CD4-positive, CD25-positive, alpha-beta regulatory T cell (primary cell): Measurements from ENCODE around the gene ZNF662. TPM values are rescaled to one million over a fixed set of nuclear protein-coding genes. Genes with fewer than 3 reads are reported as not detected.

Experiments
- ATAC-seq, 2 donors: fragments of 150-1000 bp; cut with Tn5 transposase; one replicate each; pipeline ENCODE4 v1.10.0; 2021; ENCODE audit warnings: low read depth in 2 of 2, moderate number of reproducible peaks in 2 of 2, moderate library complexity in 1 of 2
- DNase-seq, 3 donors: peaks; one replicate each; pipeline versions ENCODE4 v3.0.0 to v3.0.0-alpha.2; 2012 to 2022; ENCODE audit warnings: mixed read lengths in 1 of 3
- H3K27ac ChIP-seq: one replicate; pipeline ENCODE4 v1.7.0; 2013; ENCODE audit warnings: mild to moderate bottlenecking, low read length; ENCODE audit not compliant: insufficient read depth, poor library complexity, severe bottlenecking
- H3K27me3 ChIP-seq: one replicate; pipeline ENCODE4 v1.7.0; 2013; ENCODE audit warnings: low read length; ENCODE audit not compliant: control insufficient read depth, insufficient read depth
- H3K36me3 ChIP-seq: one replicate; pipeline ENCODE4 v1.7.0; 2013; ENCODE audit warnings: mild to moderate bottlenecking, low read length, moderate library complexity; ENCODE audit not compliant: control insufficient read depth, insufficient read depth
- H3K4me1 ChIP-seq: 2 replicates; pipeline ENCODE4 v1.7.0; 2013; ENCODE audit warnings: mild to moderate bottlenecking, low read length; ENCODE audit not compliant: insufficient read depth, control insufficient read depth, poor library complexity, severe bottlenecking
- H3K4me3 ChIP-seq: one replicate; pipeline ENCODE4 v1.7.0; 2013; ENCODE audit warnings: low read depth, mild to moderate bottlenecking, low read length, moderate library complexity
- H3K9me3 ChIP-seq, 2 experiments: 1 replicate in 1 of 2; 2 replicates in 1 of 2; pipeline ENCODE4 v1.7.0; 2013; ENCODE audit warnings: low read length in 2 of 2, mild to moderate bottlenecking in 1 of 2, moderate library complexity in 1 of 2; ENCODE audit not compliant: control insufficient read depth in 2 of 2
- H3K27ac Mint-ChIP-seq, 3 donors: one replicate each; pipeline ENCODE4 v1.8.0; 2020 to 2022; ENCODE audit warnings: mild to moderate bottlenecking in 3 of 3, mixed read lengths in 3 of 3, moderate library complexity in 2 of 3
- H3K27me3 Mint-ChIP-seq: one replicate; pipeline ENCODE4 v1.8.0; 2022; ENCODE audit warnings: mild to moderate bottlenecking, mixed read lengths
- H3K36me3 Mint-ChIP-seq: one replicate; pipeline ENCODE4 v1.8.0; 2020; ENCODE audit warnings: mixed read lengths
- H3K4me1 Mint-ChIP-seq, 4 donors: one replicate each; pipeline ENCODE4 v1.8.0; 2020 to 2022; ENCODE audit warnings: mixed read lengths in 4 of 4, mild to moderate bottlenecking in 1 of 4
- H3K4me3 Mint-ChIP-seq, 4 donors: one replicate each; pipeline ENCODE4 v1.8.0; 2020 to 2022; ENCODE audit warnings: mild to moderate bottlenecking in 4 of 4, mixed read lengths in 4 of 4, moderate library complexity in 3 of 4
- H3K9me3 Mint-ChIP-seq, 7 donors: one replicate each; pipeline ENCODE4 v1.8.0; 2020 to 2022; ENCODE audit warnings: mixed read lengths in 7 of 7, mild to moderate bottlenecking in 3 of 7, moderate library complexity in 2 of 7
- polyA plus RNA-seq, 4 donors: library from polyadenylated mRNA; unstranded; fragments of 300-500 nt; fragmentation: Illumina TruSeq; gene quantifications; one replicate each; pipeline ENCODE4 v1.2.3, GENCODE V29; 2021
- total RNA-seq: library from RNA; stranded (reverse); gene quantifications from one replicate; pipeline ENCODE4 v1.2.3, GENCODE V29; 2022

Gene ZNF662
- total and polyA plus RNA-seq, 5 donors from 2014 or later = 0.41 to 1.3 (median 0.72) TPM

GRCh38 chr3:42892169-42892568 is 13.8 kb upstream of the ZNF662 start:
- no peaks in the 10 kb centered on the region for H3K4me1 Mint-ChIP-seq
- no peak overlapping the region for H3K4me3 Mint-ChIP-seq
- peaks cover 5% of the 10 kb centered on the region for H3K27me3 ChIP-seq
- peaks cover 0 to 2% (median 0%) of the 10 kb centered on the region in 7 donors for H3K9me3 Mint-ChIP-seq
- H3K36me3 Mint-ChIP-seq = peaks cover 4% of the 10 kb centered on the region
- ATAC-seq = no peak
- H3K36me3 ChIP-seq = no peaks in the 10 kb centered on the region
- H3K27ac ChIP-seq = no peak overlapping the region
- peaks cover 36% of the 10 kb centered on the region for H3K27me3 Mint-ChIP-seq
- H3K4me1 ChIP-seq = no peaks in the 10 kb centered on the region
- no peak for DNase-seq
- H3K9me3 ChIP-seq = no peaks in the 10 kb centered on the region
- no peak overlapping the region for H3K27ac Mint-ChIP-seq
- H3K4me3 ChIP-seq = no peak overlapping the region

- no peak overlapping the region for H3K4me3 ChIP-seq
- Mint-ChIP-seq H3K36me3 (peaks cover 4% of the 10 kb centered on the region), H3K27me3 (peaks cover 32% of the 10 kb centered on the region)
Observed at GRCh38 chr3:42892807-42893206, 13.1 kb upstream of the ZNF662 start.

GRCh38 chr3:42894698-42895579 is 11.0 kb upstream of the ZNF662 start:
- H3K27ac Mint-ChIP-seq = peak overlapping the region in 1 of 3 donors; percentile 66
- no peaks in the 10 kb centered on the region for H3K4me1 Mint-ChIP-seq
- peaks cover 17% of the 10 kb centered on the region for H3K27me3 Mint-ChIP-seq
- Histone ChIP-seq H3K4me3 (no peak overlapping the region), H3K27me3 (no peaks in the 10 kb centered on the region), H3K27ac (no peak overlapping the region), H3K4me1 (no peaks in the 10 kb centered on the region), H3K9me3 (no peaks in the 10 kb centered on the region), H3K36me3 (no peaks in the 10 kb centered on the region)
- H3K36me3 Mint-ChIP-seq = peaks cover 2% of the 10 kb centered on the region
- no peak for ATAC-seq
- peaks cover 0 to 2% (median 0%) of the 10 kb centered on the region in 7 donors for H3K9me3 Mint-ChIP-seq
- no peak for DNase-seq
- H3K4me3 Mint-ChIP-seq = no peak overlapping the region

More at GRCh38 chr3:42892807-42893206, 13.1 kb upstream of the ZNF662 start:
- H3K27ac ChIP-seq = no peak overlapping the region
- H3K4me1 Mint-ChIP-seq = no peaks in the 10 kb centered on the region
- H3K4me3 Mint-ChIP-seq = no peak overlapping the region
- H3K9me3 Mint-ChIP-seq = peaks cover 0 to 2% (median 0%) of the 10 kb centered on the region in 7 donors
- no peaks in the 10 kb centered on the region for H3K9me3 ChIP-seq
- no peaks in the 10 kb centered on the region for H3K36me3 ChIP-seq
- DNase-seq (no peak), ATAC-seq (no peak)
- peaks cover 3% of the 10 kb centered on the region for H3K27me3 ChIP-seq
- H3K27ac Mint-ChIP-seq = no peak overlapping the region
- no peaks in the 10 kb centered on the region for H3K4me1 ChIP-seq

GRCh38 chr3:42895580-42895868 is 10.4 kb upstream of the ZNF662 start:
- Histone ChIP-seq H3K27me3 (no peaks in the 10 kb centered on the region), H3K4me3 (no peak overlapping the region), H3K4me1 (no peaks in the 10 kb centered on the region), H3K36me3 (no peaks in the 10 kb centered on the region), H3K27ac (no peak overlapping the region), H3K9me3 (no peaks in the 10 kb centered on the region)
- DNase-seq (no peak), ATAC-seq (no peak)
- Mint-ChIP-seq H3K4me1 (peaks cover 0 to 2% (median under 1%) of the 10 kb centered on the region in 4 donors), H3K27ac (no peak overlapping the region), H3K36me3 (no peaks in the 10 kb centered on the region), H3K4me3 (no peak overlapping the region), H3K9me3 (peaks cover 0 to 2% (median 0%) of the 10 kb centered on the region in 7 donors), H3K27me3 (peaks cover 14% of the 10 kb centered on the region)

- no peaks in the 10 kb centered on the region for H3K27me3 ChIP-seq
- Mint-ChIP-seq H3K4me1 (peaks cover 0 to 11% (median 6%) of the 10 kb centered on the region in 4 donors), H3K36me3 (no peaks in the 10 kb centered on the region), H3K27me3 (peaks cover 5% of the 10 kb centered on the region), H3K27ac (no peak overlapping the region), H3K4me3 (no peak overlapping the region), H3K9me3 (peaks cover 0 to 5% (median 4%) of the 10 kb centered on the region in 7 donors)
- H3K27ac ChIP-seq = no peak overlapping the region
- ATAC-seq (no peak), DNase-seq (no peak)
- H3K4me1 ChIP-seq = no peaks in the 10 kb centered on the region
- H3K36me3 ChIP-seq = no peaks in the 10 kb centered on the region
- H3K4me3 ChIP-seq = no peak overlapping the region
- peaks cover 0 to 10% of the 10 kb centered on the region in 2 experiments for H3K9me3 ChIP-seq
Observed at GRCh38 chr3:42898896-42899675, 6.9 kb upstream of the ZNF662 start.

GRCh38 chr3:42900226-42901072 is 5.5 kb upstream of the ZNF662 start:
- peaks cover 3% of the 10 kb centered on the region for H3K36me3 Mint-ChIP-seq
- Histone ChIP-seq H3K4me1 (no peaks in the 10 kb centered on the region), H3K27me3 (peaks cover 9% of the 10 kb centered on the region), H3K36me3 (no peaks in the 10 kb centered on the region), H3K9me3 (peaks cover 0 to 13% of the 10 kb centered on the region in 2 experiments), H3K27ac (no peak overlapping the region), H3K4me3 (no peak overlapping the region)
- no peak for ATAC-seq
- peaks cover 13% of the 10 kb centered on the region for H3K27me3 Mint-ChIP-seq
- DNase-seq = no peak
- H3K9me3 Mint-ChIP-seq = peaks cover 0 to 14% (median 8%) of the 10 kb centered on the region in 7 donors
- H3K4me3 Mint-ChIP-seq = peak overlapping the region in 2 of 4 donors; percentile 0 to 7
- peak overlapping the region in 2 of 3 donors; percentile 54 to 69 for H3K27ac Mint-ChIP-seq
- peaks cover 0 to 14% (median 7%) of the 10 kb centered on the region in 4 donors for H3K4me1 Mint-ChIP-seq

- no peak for ATAC-seq
- Histone ChIP-seq H3K27ac (no peak overlapping the region), H3K4me3 (no peak overlapping the region), H3K27me3 (peaks cover 11% of the 10 kb centered on the region), H3K4me1 (peaks cover under 1% of the 10 kb centered on the region), H3K9me3 (peaks cover 0 to 13% of the 10 kb centered on the region in 2 experiments), H3K36me3 (no peaks in the 10 kb centered on the region)
- peak overlapping the region in 2 of 3 donors; percentile 54 to 69 for H3K27ac Mint-ChIP-seq
- peaks cover 15% of the 10 kb centered on the region for H3K27me3 Mint-ChIP-seq
- peaks cover 0 to 17% (median 8%) of the 10 kb centered on the region in 7 donors for H3K9me3 Mint-ChIP-seq
- DNase-seq = peak in 1 of 3 donors; percentile 67
- H3K4me3 Mint-ChIP-seq = peak overlapping the region in 2 of 4 donors; percentile 0 to 7
- H3K36me3 Mint-ChIP-seq = peaks cover 4% of the 10 kb centered on the region
- H3K4me1 Mint-ChIP-seq = peaks cover 0 to 20% (median 8%) of the 10 kb centered on the region in 4 donors
Observed at GRCh38 chr3:42901073-42901415, 4.9 kb upstream of the ZNF662 start.
